DOHH2 (cell line): Measurements from ENCODE around the gene ZNF608.

Source experiments
- H3F3A ChIP-seq: fragments of 200-600 bp; sonication (generic), shearing (Covaris generic); 2 replicates; pipeline ENCODE4 v1.6.0; 2016; ENCODE audit warnings: antibody characterized with exemption, mild to moderate bottlenecking; ENCODE audit not compliant: control insufficient read depth, insufficient read depth
- H3K27ac ChIP-seq: fragments of 200-600 bp; sonication (generic); 2 replicates; pipeline ENCODE4 v1.5.1; 2014; ENCODE audit warnings: low read depth, mild to moderate bottlenecking, low read length, moderate library complexity
- H3K27me3 ChIP-seq: fragments of 200-600 bp; sonication (generic); 2 replicates; pipeline ENCODE4 v1.6.1; 2014; ENCODE audit warnings: mild to moderate bottlenecking, low read length, mixed read lengths; ENCODE audit not compliant: control insufficient read depth
- H3K36me3 ChIP-seq: fragments of 200-600 bp; sonication (generic); 2 replicates; pipeline ENCODE4 v1.6.1; 2014; ENCODE audit warnings: mild to moderate bottlenecking, low read length, moderate library complexity, mixed read lengths; ENCODE audit not compliant: control insufficient read depth
- H3K4me1 ChIP-seq: fragments of 200-600 bp; sonication (generic); 2 replicates; pipeline ENCODE4 v1.6.1; 2014; ENCODE audit warnings: mild to moderate bottlenecking, low read length, mixed read lengths; ENCODE audit not compliant: control insufficient read depth
- H3K4me2 ChIP-seq: fragments of 200-600 bp; sonication (generic); 2 replicates; pipeline ENCODE4 v1.6.0; 2014; ENCODE audit warnings: mild to moderate bottlenecking, low read length, moderate library complexity
- H3K4me3 ChIP-seq: fragments of 200-600 bp; sonication (generic); 2 replicates; pipeline ENCODE4 v1.5.1; 2014; ENCODE audit warnings: mild to moderate bottlenecking, low read length, mixed read lengths
- H3K79me2 ChIP-seq: fragments of 200-600 bp; sonication (generic); 2 replicates; pipeline ENCODE4 v1.6.1; 2014; ENCODE audit warnings: mild to moderate bottlenecking, low read length, mixed read lengths; ENCODE audit not compliant: control insufficient read depth
- H3K9me2 ChIP-seq: fragments of 200-600 bp; sonication (generic); replicated peaks from 2 replicates; pipeline ENCODE4 v1.6.1; 2014; ENCODE audit warnings: mild to moderate bottlenecking, low read length, mixed read lengths; ENCODE audit not compliant: control insufficient read depth
- H3K9me3 ChIP-seq: fragments of 200-600 bp; sonication (generic); 2 replicates; pipeline ENCODE4 v1.6.1; 2014; ENCODE audit warnings: antibody characterized with exemption, low read length, mixed read lengths; ENCODE audit not compliant: control insufficient read depth, insufficient read depth
- H4K20me1 ChIP-seq: fragments of 200-600 bp; sonication (generic); 2 replicates; pipeline ENCODE4 v1.6.0; 2014; ENCODE audit warnings: low read depth, mild to moderate bottlenecking, antibody characterized with exemption, low read length, moderate library complexity; ENCODE audit not compliant: control insufficient read depth, insufficient read depth
- CTCF ChIP-seq: fragments of 200-600 bp; sonication (generic); IDR thresholded peaks from one replicate; pipeline ENCODE4 v1.5.1; 2014; ENCODE audit warnings: antibody characterized with exemption, mild to moderate bottlenecking, low read depth, low read length; ENCODE audit not compliant: poor library complexity, severe bottlenecking
- EZH2phosphoT487 ChIP-seq: fragments of 200-600 bp; sonication (generic); IDR thresholded peaks from 2 replicates; pipeline ENCODE4 v1.6.1; 2017; ENCODE audit warnings: borderline replicate concordance, mild to moderate bottlenecking, antibody characterized with exemption, low read length, moderate library complexity, mixed read lengths

Gene ZNF608

GRCh38 chr5:124712731-124713305, 33.6 kb downstream of the ZNF608 start:
- Histone ChIP-seq H3K27ac (peak overlapping the region; percentile 95), H3K79me2 (peaks cover 96% of the 10 kb centered on the region), H3K9me2 (no peaks in the 10 kb centered on the region), H3F3A (peaks cover 45% of the 10 kb centered on the region), H3K4me1 (peaks cover 99% of the 10 kb centered on the region), H4K20me1 (no peaks in the 10 kb centered on the region), H3K36me3 (peaks cover 33% of the 10 kb centered on the region), H3K4me2 (peak overlapping the region; percentile 76), H3K4me3 (peak overlapping the region; percentile 60), H3K9me3 (no peaks in the 10 kb centered on the region), H3K27me3 (no peaks in the 10 kb centered on the region)
- TF ChIP-seq EZH2phosphoT487 (no peak), CTCF (no peak)

GRCh38 chr5:124708086-124708485, 38.4 kb downstream of the ZNF608 start:
- Histone ChIP-seq H3K79me2 (peaks cover 96% of the 10 kb centered on the region), H3K27ac (peak overlapping the region; percentile 98), H3K27me3 (no peaks in the 10 kb centered on the region), H3K4me1 (peaks cover 99% of the 10 kb centered on the region), H3F3A (peaks cover 56% of the 10 kb centered on the region), H3K4me3 (peak overlapping the region; percentile 77), H3K36me3 (peaks cover 18% of the 10 kb centered on the region), H3K4me2 (peak overlapping the region; percentile 97), H4K20me1 (no peaks in the 10 kb centered on the region), H3K9me2 (no peaks in the 10 kb centered on the region), H3K9me3 (no peaks in the 10 kb centered on the region)
- TF ChIP-seq CTCF (no peak), EZH2phosphoT487 (no peak)

- Histone ChIP-seq H3K4me3 (peak overlapping the region; percentile 77), H3K4me2 (peak overlapping the region; percentile 97), H3K9me3 (no peaks in the 10 kb centered on the region), H3K27me3 (no peaks in the 10 kb centered on the region), H3K27ac (peak overlapping the region; percentile 98), H3F3A (peaks cover 62% of the 10 kb centered on the region), H3K36me3 (peaks cover 13% of the 10 kb centered on the region), H4K20me1 (no peaks in the 10 kb centered on the region), H3K79me2 (peaks cover 92% of the 10 kb centered on the region), H3K4me1 (peaks cover 99% of the 10 kb centered on the region), H3K9me2 (no peaks in the 10 kb centered on the region)
- TF ChIP-seq CTCF (no peak), EZH2phosphoT487 (no peak)
Observed at GRCh38 chr5:124707520-124707919, 38.9 kb downstream of the ZNF608 start.
